ENCODE data around the gene TF. TPM values are rescaled to one million over a fixed set of nuclear protein-coding genes. Genes with fewer than 3 reads are reported as not detected.

Gene TF
- total and polyA plus RNA-seq, 2 of the 8 experiments (the other 6 are each of a cell fraction or from before 2014, with no cell fraction given): 0.02 to 0.26 TPM

DNA sequence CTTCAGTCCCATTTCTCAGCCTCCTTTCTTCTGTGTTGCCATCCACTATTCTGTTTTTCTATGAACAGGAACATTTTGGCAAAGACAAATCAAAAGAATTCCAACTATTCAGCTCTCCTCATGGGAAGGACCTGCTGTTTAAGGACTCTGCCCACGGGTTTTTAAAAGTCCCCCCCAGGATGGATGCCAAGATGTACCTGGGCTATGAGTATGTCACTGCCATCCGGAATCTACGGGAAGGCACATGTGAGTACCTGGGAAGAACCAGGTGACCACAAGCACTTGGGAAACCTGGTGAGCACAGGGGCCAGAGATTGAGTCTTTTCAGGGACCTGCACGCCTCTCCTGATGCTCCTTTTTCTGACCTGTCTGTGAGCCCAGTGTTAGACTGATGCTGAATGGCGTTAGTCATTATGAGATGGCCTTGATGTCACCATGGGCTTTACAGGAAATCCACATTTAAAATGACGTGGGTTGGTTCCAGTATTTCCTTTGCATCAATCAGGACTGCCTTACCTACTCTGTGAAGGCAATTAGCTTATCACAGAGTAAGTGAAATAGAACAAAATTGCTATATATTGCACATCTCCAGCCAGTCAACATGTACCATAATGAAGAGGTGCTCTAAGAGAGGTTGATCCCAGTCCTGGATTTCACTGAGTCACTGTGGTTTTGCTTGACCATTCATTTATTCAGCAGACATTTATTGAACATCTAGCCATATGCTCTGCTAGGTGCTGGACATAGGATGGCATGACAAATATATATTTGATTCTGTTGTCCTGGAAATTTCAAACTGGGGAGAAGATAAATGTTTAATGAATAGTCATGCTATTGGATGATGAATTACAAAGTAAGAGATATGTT is 11.7 kb downstream of the TF start:
- no peak overlapping the region for H2BK12ac ChIP-seq (ENCODE audit: low read depth, low read length)
- ChIA-PET POLR2A (ENCODE audit: partially characterized antibody) (no interaction called here), CTCF (ENCODE audit: partially characterized antibody) (no interaction called here)
- no peaks in the 10 kb centered on the region for H3K79me1 ChIP-seq (ENCODE audit: low read depth, low read length)
- no peak overlapping the region for H3K27ac ChIP-seq (ENCODE audit: low read depth, low read length)
- H3K14ac ChIP-seq (ENCODE audit: insufficient read length): no peak overlapping the region
- no peak overlapping the region for H3K4me2 ChIP-seq (ENCODE audit: insufficient read depth in 1 of 2, low read depth in 2 of 2, low read length in 2 of 2)
- H3K27me3 ChIP-seq (replicated peaks in 1 of 4; ENCODE audit: control insufficient read depth in 3 of 4, extremely low read depth in 1 of 4, insufficient read depth in 3 of 4, low read length in 3 of 4): no peaks in the 10 kb centered on the region; a peak in 1 of 7 replicates
- no peak overlapping the region for H3K56ac ChIP-seq (replicated peaks; ENCODE audit: insufficient read length, low read depth, low read length)
- H4K5ac ChIP-seq (ENCODE audit: insufficient read length, low read depth, low read length): no peak overlapping the region
- no peak overlapping the region for H4K91ac ChIP-seq (replicated peaks; ENCODE audit: insufficient read length, low read length)
- H3K4me1 ChIP-seq (replicated peaks in 1 of 4; ENCODE audit: control insufficient read depth in 3 of 4, insufficient read depth in 4 of 4, low read length in 3 of 4): peaks cover 0 to 8% (median under 1%) of the 10 kb centered on the region in 4 experiments; a peak in 2 of 7 replicates
- H3K18ac ChIP-seq (ENCODE audit: extremely low read depth, low read length): peak overlapping the region; percentile 29; the same call in 1 of the 2 replicates
- no peak for DNase-seq (ENCODE audit: low read depth in 1 of 2, low spot score in 2 of 2)
- no peak overlapping the region for H3K4me3 ChIP-seq (ENCODE audit: extremely low read depth in 1 of 4, insufficient read depth in 2 of 4, low read depth in 3 of 4, low read length in 4 of 4)
- H2AFZ ChIP-seq (ENCODE audit: low read length): peak overlapping the region; percentile 64; the same call in 1 of the 2 replicates
- H4K8ac ChIP-seq (ENCODE audit: extremely low read depth, insufficient read depth, low read length): no peak overlapping the region
- no peaks in the 10 kb centered on the region for H3K23me2 ChIP-seq (ENCODE audit: low read depth, low read length)
- no peak overlapping the region for H2BK5ac ChIP-seq (ENCODE audit: low read depth, low read length)
- no peak overlapping the region for H3K4ac ChIP-seq (replicated peaks; ENCODE audit: insufficient read length, low read depth, low read length)
- no peak for FAIRE-seq
- no peak overlapping the region for H3K23ac ChIP-seq (ENCODE audit: insufficient read length)
- no peaks in the 10 kb centered on the region for H4K20me1 ChIP-seq (replicated peaks in 1 of 2; ENCODE audit: control insufficient read depth in 1 of 2, insufficient read depth in 2 of 2, low read length in 2 of 2)
- H2BK15ac ChIP-seq (ENCODE audit: low read length): no peak overlapping the region
- no peak overlapping the region for H2BK120ac ChIP-seq (replicated peaks; ENCODE audit: low read depth, low read length)
- 87% methylated on average over 6 of the region's 6 CpGs; no CpG with 5 or more reads in 1 of the 2 experiments for WGBS, 2 experiments (ENCODE audit: extremely low coverage in 1 of 2, insufficient coverage in 1 of 2, insufficient read length in 1 of 2, insufficient replicate concordance in 2 of 2, low coverage in 1 of 2, low lambda C conversion rate in 2 of 2, missing lambda C conversion rate in 1 of 2)
- no peaks in the 10 kb centered on the region for H3K79me2 ChIP-seq (ENCODE audit: control insufficient read depth in 1 of 2, insufficient read depth in 2 of 2, low read length in 2 of 2)
- H3K9ac ChIP-seq (replicated peaks in 1 of 4; ENCODE audit: extremely low read depth in 1 of 4, low read depth in 3 of 4, low read length in 3 of 4): no peak overlapping the region
- H2AK5ac ChIP-seq (ENCODE audit: low read depth, low read length): no peak overlapping the region
- no peak overlapping the region for H2BK20ac ChIP-seq (ENCODE audit: low read length)
- no peaks in the 10 kb centered on the region for H3K36me3 ChIP-seq (ENCODE audit: control insufficient read depth in 2 of 4, insufficient read depth in 4 of 4, low read length in 3 of 4)
- no peaks in the 10 kb centered on the region for H3K9me3 ChIP-seq (ENCODE audit: insufficient read depth in 2 of 2, low read depth in 1 of 2, low read length in 1 of 2)
- TF ChIP-seq KDM4A (IDR thresholded peaks at IDR 0.05; ENCODE audit: low read depth, low read length, severe bottlenecking): no peak
- no peak for TF ChIP-seq RAD21 (IDR thresholded peaks at IDR 0.05 in 1 of 2, conservative IDR thresholded peaks at IDR 0.05 in 1 of 2; ENCODE audit: low read depth in 2 of 2, low read length in 2 of 2)
- TF ChIP-seq, protein P1, sequence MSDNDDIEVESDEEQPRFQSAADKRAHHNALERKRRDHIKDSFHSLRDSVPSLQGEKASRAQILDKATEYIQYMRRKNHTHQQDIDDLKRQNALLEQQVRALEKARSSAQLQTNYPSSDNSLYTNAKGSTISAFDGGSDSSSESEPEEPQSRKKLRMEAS (IDR thresholded peaks at IDR 0.05): no peak
- TF ChIP-seq TAF1 (IDR thresholded peaks at IDR 0.05; ENCODE audit: low read depth, low read length): no peak
- no peak for TF ChIP-seq CHD1 (IDR thresholded peaks at IDR 0.05; ENCODE audit: low read depth, low read length)
- TF ChIP-seq CREB1 (IDR thresholded peaks at IDR 0.05): no peak
- TF ChIP-seq SIN3A (conservative IDR thresholded peaks at IDR 0.05 in 1 of 2, IDR thresholded peaks at IDR 0.05 in 1 of 2; ENCODE audit: low read depth in 1 of 2, low read length in 2 of 2): no peak
- TF ChIP-seq TBP (IDR thresholded peaks at IDR 0.05; ENCODE audit: low read depth, low read length): no peak
- no peak for TF ChIP-seq TCF12 (IDR thresholded peaks at IDR 0.05; ENCODE audit: low read depth, low read length)
- TF ChIP-seq NRF1 (IDR thresholded peaks at IDR 0.05; ENCODE audit: low read depth, low read length): no peak
- TF ChIP-seq ZNF274 (IDR thresholded peaks at IDR 0.05; ENCODE audit: borderline replicate concordance, extremely low read depth, low read length): no peak
- no peak for TF ChIP-seq EZH2 (IDR thresholded peaks at IDR 0.05; ENCODE audit: low read depth, low read length, severe bottlenecking)
